Left ventricle myocardium inferior (tissue), 1 donor: ENCODE data around the gene PCDHGA6. TPM values are rescaled to one million over a fixed set of nuclear protein-coding genes. Genes with fewer than 3 reads are reported as not detected.
A peak's percentile ranks its signal among the peaks of the same experiment; 100 is the strongest.
"Not testable (repeated sequence)": the region's sequence is repeated elsewhere in the genome, so short reads cannot be mapped to it uniquely, and the experiment has no call there.

Experiments
- DNase-seq: peaks from one replicate; pipeline ENCODE4 v3.0.0-alpha.2; 2020
- H3K27ac ChIP-seq: fragments of 200-600 bp; replicated peaks from 2 replicates; pipeline ENCODE4 v1.8.0; 2021
- H3K27me3 ChIP-seq: fragments of 200-600 bp; 2 replicates; pipeline ENCODE4 v1.8.0; 2021; ENCODE audit warnings: low read depth
- H3K36me3 ChIP-seq: fragments of 200-600 bp; 2 replicates; pipeline ENCODE4 v1.8.0; 2021
- H3K4me1 ChIP-seq: fragments of 200-600 bp; 2 replicates; pipeline ENCODE4 v1.8.0; 2021
- H3K4me3 ChIP-seq: fragments of 200-600 bp; 2 replicates; pipeline ENCODE4 v1.8.0; 2021; ENCODE audit warnings: mild to moderate bottlenecking, moderate library complexity
- H3K9me3 ChIP-seq: fragments of 200-600 bp; replicated peaks from 2 replicates; pipeline ENCODE4 v1.8.0; 2021
- CTCF ChIP-seq: fragments of 200-600 bp; IDR thresholded peaks from 2 replicates; pipeline ENCODE4 v1.8.0; 2021; ENCODE audit warnings: antibody characterized with exemption, mild to moderate bottlenecking, borderline replicate concordance
- intact Hi-C: fragments of 100-400 bp; cut with micrococcal nuclease; formaldehyde crosslinking; loops from one replicate; pipeline ENCODE4 v1.11.0; 2022
- total RNA-seq: library from RNA; stranded (reverse); fragmentation: NEBNext Ultra II Directional; extraction: Animal tissue kit (Norgen Biotek cat#: 25700); gene quantifications from one replicate; pipeline ENCODE4 v1.2.1, GENCODE V29; 2021
- donor health status: DM: no; HTN: yes; CAD: no; lungs with severe emphysema.

Gene PCDHGA6
- total RNA-seq, 1 donor from 2014 or later, result 5.6 TPM

GRCh38 chr5:141387557-141388311, 14.0 kb downstream of the PCDHGA6 start, which contains the start of gene PCDHGB4:
Gene PCDHGB4 (plus strand): TSS chr5:141387698. CDS start chr5:141387885, 187 bp downstream.
- Histone ChIP-seq H3K36me3 (peaks cover 33% of the 10 kb centered on the region), H3K4me3 (peak within 1 kb of the TSS; percentile 55), H3K9me3 (peaks cover 96% of the 10 kb centered on the region), H3K4me1 (peaks cover 30% of the 10 kb centered on the region)
- intact Hi-C loops, H3K27me3 ChIP-seq, H3K27ac ChIP-seq: not testable (repeated sequence)
- peak; percentile 71 for TF ChIP-seq CTCF
- peak; percentile 42 for DNase-seq

- DNase-seq, result no peak
- Histone ChIP-seq H3K9me3 (peaks cover 96% of the 10 kb centered on the region), H3K4me1 (peaks cover 29% of the 10 kb centered on the region), H3K27me3 (no peaks in the 10 kb centered on the region), H3K27ac (no peak overlapping the region), H3K36me3 (peaks cover 38% of the 10 kb centered on the region), H3K4me3 (no peak overlapping the region)
- intact Hi-C loops, result no loop called here
- no peak for TF ChIP-seq CTCF
Measured at GRCh38 chr5:141388661-141389060, 15.0 kb downstream of the PCDHGA6 start.

DNA sequence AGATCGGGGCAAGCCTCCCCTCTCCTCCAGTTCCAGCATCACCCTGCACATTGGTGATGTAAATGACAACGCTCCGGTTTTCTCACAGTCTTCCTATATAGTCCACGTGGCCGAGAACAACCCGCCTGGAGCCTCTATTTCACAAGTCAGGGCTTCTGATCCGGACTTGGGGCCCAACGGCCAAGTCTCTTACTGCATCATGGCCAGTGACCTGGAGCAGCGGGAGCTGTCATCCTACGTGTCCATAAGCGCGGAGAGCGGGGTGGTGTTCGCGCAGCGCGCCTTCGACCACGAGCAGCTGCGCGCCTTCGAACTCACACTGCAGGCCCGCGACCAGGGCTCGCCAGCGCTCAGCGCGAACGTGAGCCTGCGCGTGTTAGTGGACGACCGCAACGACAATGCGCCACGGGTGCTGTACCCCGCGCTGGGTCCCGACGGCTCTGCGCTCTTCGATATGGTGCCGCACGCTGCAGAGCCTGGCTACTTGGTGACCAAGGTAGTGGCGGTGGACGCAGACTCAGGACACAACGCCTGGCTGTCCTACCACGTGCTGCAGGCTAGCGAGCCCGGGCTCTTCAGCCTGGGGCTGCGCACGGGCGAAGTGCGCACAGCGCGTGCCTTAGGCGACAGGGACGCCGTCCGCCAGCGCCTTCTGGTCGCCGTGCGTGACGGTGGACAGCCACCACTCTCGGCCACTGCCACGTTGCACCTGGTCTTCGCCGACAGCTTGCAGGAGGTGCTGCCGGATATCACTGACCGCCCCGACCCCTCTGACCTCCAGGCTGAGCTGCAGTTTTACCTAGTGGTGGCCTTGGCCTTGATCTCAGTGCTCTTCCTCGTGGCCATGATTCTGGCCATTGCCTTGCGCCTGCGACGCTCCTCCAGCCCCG, 15.7 kb downstream of the PCDHGA6 start:
- H3K4me3 ChIP-seq, result no peak overlapping the region
- no peak overlapping the region for H3K27ac ChIP-seq
- H3K36me3 ChIP-seq, result peaks cover 42% of the 10 kb centered on the region
- H3K9me3 ChIP-seq, result peaks cover 96% of the 10 kb centered on the region
- no peaks in the 10 kb centered on the region for H3K27me3 ChIP-seq
- no peak for DNase-seq
- peaks cover 29% of the 10 kb centered on the region for H3K4me1 ChIP-seq
- intact Hi-C loops, result no loop called here
- no peak for TF ChIP-seq CTCF

- H3K4me3 ChIP-seq, result no peak within 1 kb of the TSS
- intact Hi-C loops, result no loop called here
Measured at GRCh38 chr5:141392429-141393198, 18.9 kb downstream of the PCDHGA6 start, which contains the start of gene PCDHGA8. Gene PCDHGA8 (plus strand): TSS chr5:141392633. CDS start chr5:141392814, 181 bp downstream.

More at GRCh38 chr5:141392429-141393198, 18.9 kb downstream of the PCDHGA6 start, which contains the start of gene PCDHGA8:
- DNase-seq, result no peak
- no peak within 1 kb of the TSS for H3K27ac ChIP-seq
- H3K9me3 ChIP-seq, result peaks cover 93% of the 10 kb centered on the region
- no peaks in the 10 kb centered on the region for H3K27me3 ChIP-seq
- H3K4me1 ChIP-seq, result peaks cover 29% of the 10 kb centered on the region
- H3K36me3 ChIP-seq, result peaks cover 35% of the 10 kb centered on the region
- peak; percentile 39 for TF ChIP-seq CTCF
